GM18526 (cell line): ENCODE measurements around the gene RAB35.

Experiments used
- POLR2A ChIP-seq: IDR thresholded peaks from 3 replicates; pipeline ENCODE4 v1.6.1; 2011; ENCODE audit not compliant: insufficient read length; ENCODE audit errors: extremely low read depth

The RAB35 gene

DNA sequence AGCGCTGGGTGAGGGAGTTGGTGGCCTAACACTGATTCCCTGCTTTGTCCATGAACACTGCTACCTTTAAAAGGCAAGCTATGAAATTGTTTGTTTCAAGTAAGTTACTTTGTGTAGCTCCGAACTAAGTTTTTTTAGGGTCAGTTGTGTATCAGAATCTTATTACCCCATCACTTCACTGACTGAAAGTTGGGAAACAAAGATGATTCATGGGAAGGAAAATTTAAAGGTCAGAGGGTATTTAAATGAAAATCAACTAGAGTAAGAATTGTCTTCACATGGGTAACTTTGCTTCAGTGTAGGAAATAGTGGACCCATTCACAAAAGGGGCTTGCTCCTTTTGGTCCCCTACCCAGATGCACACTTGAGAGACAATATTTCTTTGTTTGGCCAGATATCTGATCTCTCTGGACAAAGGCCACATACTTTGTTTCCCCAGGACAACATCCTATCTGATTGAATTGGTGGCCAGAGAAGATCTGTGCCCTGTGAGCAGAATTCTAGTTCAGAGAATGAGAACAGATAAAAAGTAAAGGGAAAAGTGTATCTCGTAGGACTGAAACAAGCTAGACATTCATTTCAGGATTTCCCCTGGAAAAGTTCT, 53.5 kb downstream of the RAB35 start:
- TF ChIP-seq POLR2A, result no peak

- no peak for TF ChIP-seq POLR2A
Observed at GRCh38 chr12:120061575-120062214, 54.9 kb downstream of the RAB35 start.

- no peak for TF ChIP-seq POLR2A
Observed at GRCh38 chr12:120060717-120061116, 55.8 kb downstream of the RAB35 start.

DNA sequence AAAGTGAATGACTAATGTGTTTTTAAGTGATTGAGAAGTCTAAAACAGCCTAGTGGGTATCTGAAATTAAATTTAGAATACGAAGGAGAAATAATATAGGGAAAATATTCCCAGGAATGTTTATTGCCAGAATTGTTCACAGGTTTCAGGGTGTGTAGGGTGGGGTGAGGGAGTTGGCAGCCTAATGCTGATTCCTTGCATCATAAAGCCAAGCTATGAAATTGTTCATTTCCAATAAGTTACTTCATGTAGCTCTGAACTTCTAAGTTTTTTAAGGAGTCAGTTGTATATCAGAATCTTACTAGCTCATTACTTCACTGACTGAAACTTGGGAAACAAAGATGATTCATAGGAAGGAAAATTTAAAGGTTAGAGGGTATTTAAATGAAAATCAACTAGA, 56.4 kb downstream of the RAB35 start:
- TF ChIP-seq POLR2A, result no peak

DNA sequence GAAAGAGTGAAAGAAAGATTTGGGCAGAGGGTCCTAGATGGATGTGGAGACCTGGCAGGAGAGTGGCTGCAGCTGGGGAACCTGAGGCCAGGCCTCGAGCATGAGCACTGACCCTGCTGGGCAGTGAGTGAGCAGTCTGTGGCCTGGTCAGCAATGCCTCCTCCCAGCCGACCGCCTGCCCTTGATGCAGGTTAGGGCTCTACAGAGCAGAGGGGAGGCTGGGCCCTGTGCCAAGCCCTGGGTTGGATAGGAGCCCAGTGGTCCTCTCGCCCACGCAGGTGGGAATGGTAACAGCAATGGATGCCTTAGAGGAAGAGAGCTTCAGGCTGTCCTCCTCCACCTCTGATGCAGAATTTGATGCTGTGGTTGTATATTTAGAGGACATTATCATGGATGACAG, 59.8 kb downstream of the RAB35 start:
- no peak for TF ChIP-seq POLR2A

DNA sequence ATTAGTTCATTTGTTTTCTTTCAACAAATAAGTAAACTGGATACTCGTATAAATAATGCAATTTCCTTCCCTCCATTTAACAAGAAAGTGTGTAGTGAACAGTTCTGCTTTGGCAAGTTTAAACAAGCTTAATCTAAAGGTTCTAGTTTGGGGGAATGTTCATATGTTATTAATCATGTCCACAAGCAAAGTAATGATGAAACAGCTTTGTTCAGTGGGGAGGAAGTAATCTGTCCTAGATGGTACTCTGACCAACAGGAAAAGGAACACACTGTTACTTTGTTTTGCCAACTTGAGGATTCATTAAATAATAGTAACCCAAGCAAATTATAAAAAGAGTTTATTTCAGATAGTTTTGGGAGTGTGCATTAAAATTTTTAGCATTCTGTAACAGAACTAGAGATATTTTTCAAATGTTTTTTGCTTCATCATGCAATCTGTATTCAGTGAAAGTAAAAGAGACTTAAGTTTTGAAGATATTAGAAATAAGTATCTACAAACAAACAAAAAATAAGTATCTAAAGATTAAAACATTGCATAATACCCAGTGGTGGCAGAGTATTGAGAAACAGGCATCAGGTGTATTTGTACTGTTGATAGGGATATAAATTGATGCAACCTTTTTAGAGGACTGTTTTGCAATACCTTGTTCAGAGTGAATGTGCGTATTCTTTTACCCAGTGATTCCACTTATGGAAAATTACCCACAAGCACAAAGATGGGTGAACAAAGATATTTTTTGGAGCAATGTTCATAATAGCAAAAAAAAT, 61.1 kb downstream of the RAB35 start:
- TF ChIP-seq POLR2A, result no peak

DNA sequence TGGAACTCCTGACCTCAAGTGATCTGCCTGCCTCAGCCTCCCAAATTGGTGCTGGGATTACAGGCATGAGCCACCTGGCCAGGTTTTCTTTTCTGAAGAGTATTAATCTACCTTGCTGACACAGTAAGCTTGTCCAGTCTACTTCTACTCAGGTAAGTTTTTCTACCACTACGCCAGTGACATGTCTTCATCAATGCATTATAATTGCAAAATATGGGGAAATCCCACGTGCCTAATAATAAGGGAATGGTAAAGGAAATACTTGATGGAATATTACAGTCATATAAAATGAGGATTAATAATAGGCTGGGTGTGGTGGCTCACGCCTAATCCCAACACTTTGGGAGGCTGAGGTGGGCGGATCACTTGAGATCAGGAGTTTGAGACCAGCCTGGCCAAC, 62.3 kb downstream of the RAB35 start:
- TF ChIP-seq POLR2A, result no peak

- TF ChIP-seq POLR2A, result no peak
Observed at GRCh38 chr12:120051535-120051934, 65.0 kb downstream of the RAB35 start.

DNA sequence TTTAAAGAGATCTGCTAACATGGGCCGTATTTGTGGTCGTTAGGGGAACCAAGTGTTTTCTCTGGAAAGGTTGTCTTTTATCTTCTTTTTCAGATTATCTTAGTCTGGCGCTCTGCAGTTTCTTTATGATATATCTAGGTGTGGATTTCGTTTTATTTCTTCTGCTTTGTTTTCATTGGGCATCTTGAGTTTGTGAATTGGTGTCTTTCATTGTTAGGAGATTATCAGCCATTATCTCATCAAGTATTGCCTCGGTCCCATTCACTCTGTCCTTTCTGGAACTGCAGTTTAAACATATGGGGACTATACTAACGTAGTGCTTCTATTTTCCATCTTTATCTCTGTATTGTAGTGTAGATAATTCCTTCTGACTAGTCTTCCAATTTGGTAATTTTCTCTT, 67.1 kb downstream of the RAB35 start:
- no peak for TF ChIP-seq POLR2A

GRCh38 chr12:120048263-120048662, 68.3 kb downstream of the RAB35 start:
- TF ChIP-seq POLR2A, result no peak

DNA sequence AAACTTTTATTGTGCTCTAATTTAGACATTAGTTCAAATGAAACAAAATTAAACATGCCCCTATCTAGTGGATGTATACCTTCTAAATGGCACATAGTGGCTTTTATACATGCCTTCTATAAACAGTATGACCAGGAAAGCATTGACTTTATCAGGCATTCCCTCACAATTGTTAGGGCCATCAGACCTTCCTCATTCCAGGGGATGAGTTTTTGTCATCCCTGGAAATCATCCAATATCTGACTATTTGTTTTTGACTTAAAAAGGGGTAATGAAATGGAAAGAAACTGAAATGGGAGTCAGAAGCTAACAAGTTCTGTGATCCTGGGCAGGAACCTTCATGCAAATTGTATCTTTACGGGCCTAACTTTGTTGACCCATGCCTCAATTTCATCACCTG, 69.5 kb downstream of the RAB35 start:
- no peak for TF ChIP-seq POLR2A
